BE2C (cell line): Measurements from ENCODE around the gene TECPR1.

Experiments
- DNase-seq: peaks from one replicate; pipeline ENCODE4 v3.0.0-alpha.2; 2020
- H3K27me3 ChIP-seq: fragments of 250-450 bp; sonication (Bioruptor Pico); 2 replicates; pipeline ENCODE4 v1.5.1; 2020; ENCODE audit warnings: mild to moderate bottlenecking
- H3K36me3 ChIP-seq: fragments of 250-450 bp; sonication (Bioruptor Pico); 2 replicates; pipeline ENCODE4 v1.5.1; 2020; ENCODE audit warnings: mild to moderate bottlenecking
- H3K4me1 ChIP-seq: fragments of 250-450 bp; sonication (Bioruptor Pico); 2 replicates; pipeline ENCODE4 v1.5.1; 2020
- H3K4me3 ChIP-seq: 2 replicates; pipeline ENCODE4 v1.5.1; 2011; ENCODE audit warnings: low read depth, low read length
- H3K9me3 ChIP-seq: fragments of 250-450 bp; sonication (Bioruptor Pico); 2 replicates; pipeline ENCODE4 v1.5.1; 2020
- TF ChIP-seq, protein P1 (sequence below): IDR thresholded peaks from 2 replicates; pipeline ENCODE4 v1.5.1; 2012; ENCODE audit warnings: mild to moderate bottlenecking, low read depth, low read length

Gene TECPR1

DNA sequence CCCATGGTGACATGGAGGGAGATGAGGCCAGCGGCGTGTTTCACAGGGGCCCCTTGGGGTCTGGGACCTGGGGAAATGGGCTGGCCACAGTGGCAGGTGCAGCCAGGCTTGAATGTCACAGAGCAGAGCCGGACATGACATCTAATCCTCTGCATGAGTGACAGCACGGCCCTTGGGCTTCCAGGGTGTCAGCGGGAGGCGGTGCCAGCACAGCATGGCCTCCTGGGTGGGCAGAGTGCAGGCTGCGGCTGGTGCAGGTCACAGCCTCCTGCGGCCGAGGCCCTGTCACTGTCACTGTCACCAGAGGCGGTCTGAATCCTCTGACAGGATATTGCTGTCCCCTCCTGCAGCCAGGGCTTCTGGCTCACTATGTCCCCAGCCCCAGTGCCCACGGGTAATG, 22.6 kb downstream of the TECPR1 start:
- no peak for DNase-seq
- no peaks in the 10 kb centered on the region for H3K36me3 ChIP-seq
- TF ChIP-seq, protein P1, sequence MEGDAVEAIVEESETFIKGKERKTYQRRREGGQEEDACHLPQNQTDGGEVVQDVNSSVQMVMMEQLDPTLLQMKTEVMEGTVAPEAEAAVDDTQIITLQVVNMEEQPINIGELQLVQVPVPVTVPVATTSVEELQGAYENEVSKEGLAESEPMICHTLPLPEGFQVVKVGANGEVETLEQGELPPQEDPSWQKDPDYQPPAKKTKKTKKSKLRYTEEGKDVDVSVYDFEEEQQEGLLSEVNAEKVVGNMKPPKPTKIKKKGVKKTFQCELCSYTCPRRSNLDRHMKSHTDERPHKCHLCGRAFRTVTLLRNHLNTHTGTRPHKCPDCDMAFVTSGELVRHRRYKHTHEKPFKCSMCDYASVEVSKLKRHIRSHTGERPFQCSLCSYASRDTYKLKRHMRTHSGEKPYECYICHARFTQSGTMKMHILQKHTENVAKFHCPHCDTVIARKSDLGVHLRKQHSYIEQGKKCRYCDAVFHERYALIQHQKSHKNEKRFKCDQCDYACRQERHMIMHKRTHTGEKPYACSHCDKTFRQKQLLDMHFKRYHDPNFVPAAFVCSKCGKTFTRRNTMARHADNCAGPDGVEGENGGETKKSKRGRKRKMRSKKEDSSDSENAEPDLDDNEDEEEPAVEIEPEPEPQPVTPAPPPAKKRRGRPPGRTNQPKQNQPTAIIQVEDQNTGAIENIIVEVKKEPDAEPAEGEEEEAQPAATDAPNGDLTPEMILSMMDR, result no peak
- no peaks in the 10 kb centered on the region for H3K4me1 ChIP-seq
- H3K9me3 ChIP-seq, result no peaks in the 10 kb centered on the region
- H3K27me3 ChIP-seq, result no peaks in the 10 kb centered on the region
- H3K4me3 ChIP-seq, result no peak overlapping the region

DNA sequence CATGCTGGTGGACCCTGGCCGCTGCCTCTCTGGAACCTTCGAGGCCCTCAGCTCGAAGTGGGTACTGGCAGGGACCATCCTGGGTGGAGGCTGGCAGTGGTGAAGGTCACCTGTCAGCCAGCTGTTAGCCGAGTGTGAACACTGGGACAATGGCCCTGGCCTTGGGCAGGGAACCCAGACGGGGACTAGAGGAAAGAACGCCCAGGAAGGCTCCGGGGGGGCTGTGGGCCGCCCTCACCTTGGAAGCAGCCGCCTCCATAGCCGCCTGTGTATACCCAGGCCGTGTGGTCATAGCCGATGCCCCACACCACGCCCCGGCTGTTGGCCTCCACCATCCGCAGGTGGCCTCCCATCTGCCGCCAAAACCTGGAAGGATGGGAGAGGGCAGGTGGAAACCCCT, 23.2 kb downstream of the TECPR1 start:
- H3K36me3 ChIP-seq, result no peaks in the 10 kb centered on the region
- no peak for DNase-seq
- H3K9me3 ChIP-seq, result no peaks in the 10 kb centered on the region
- no peaks in the 10 kb centered on the region for H3K27me3 ChIP-seq
- H3K4me3 ChIP-seq, result no peak overlapping the region
- H3K4me1 ChIP-seq, result no peaks in the 10 kb centered on the region
- TF ChIP-seq, protein P1, result no peak

DNA sequence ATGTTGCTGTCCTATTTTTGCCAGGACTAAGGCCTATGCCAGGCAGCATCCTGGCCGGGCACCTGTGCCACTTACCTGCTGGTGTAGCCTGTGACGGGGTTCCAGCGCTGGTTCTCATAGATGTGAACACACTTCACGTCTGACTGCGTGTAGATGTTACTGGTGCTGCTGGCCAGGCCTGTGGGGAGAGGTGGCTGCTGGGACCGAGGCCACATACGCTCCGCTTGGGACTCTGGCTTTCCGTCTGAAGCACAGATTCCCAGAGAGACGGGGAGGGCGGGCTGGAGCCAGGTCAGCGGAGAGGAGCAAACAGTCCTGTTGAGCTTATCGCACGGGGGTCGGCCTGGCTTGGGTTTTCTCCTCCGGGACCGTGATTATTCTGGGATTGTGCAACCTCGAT, 24.1 kb downstream of the TECPR1 start:
- TF ChIP-seq, protein P1, result no peak
- H3K4me3 ChIP-seq, result no peak overlapping the region
- no peak for DNase-seq
- H3K36me3 ChIP-seq, result no peaks in the 10 kb centered on the region
- no peaks in the 10 kb centered on the region for H3K4me1 ChIP-seq
- H3K9me3 ChIP-seq, result no peaks in the 10 kb centered on the region
- no peaks in the 10 kb centered on the region for H3K27me3 ChIP-seq

DNA sequence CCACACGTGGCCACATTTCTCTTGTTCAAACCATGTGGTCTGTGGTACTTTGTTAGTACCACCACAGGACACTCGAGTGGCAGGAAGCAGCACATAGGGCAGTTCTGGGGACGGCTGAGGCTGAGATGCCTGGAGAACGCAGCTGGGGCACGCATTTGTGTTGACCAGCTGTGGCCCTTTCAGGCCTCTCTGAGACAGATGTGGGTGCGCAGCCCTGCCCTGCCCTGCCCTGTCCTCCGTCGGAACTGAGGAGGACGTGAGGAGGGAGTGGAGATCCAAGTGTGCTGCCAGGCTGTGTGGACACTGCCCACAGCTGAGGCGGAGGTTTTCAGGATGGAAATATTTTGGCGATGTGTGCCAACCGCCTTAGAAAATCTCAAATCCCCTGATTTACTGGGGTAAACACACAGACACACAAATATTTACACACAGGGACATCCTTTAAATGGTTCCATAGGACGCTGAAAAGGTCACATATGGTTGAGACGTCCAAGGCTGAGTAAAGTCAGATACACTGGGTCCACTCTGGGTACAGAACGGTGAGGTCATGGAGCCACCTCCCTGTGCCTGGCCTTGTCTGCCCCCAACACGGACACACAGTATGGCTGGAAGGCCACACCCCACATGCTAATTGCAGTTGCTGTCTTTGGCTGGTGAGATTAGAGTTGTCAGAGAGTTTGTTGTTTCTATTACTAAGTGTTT, 26.0 kb downstream of the TECPR1 start:
- H3K9me3 ChIP-seq, result no peaks in the 10 kb centered on the region
- no peak overlapping the region for H3K4me3 ChIP-seq
- TF ChIP-seq, protein P1, result no peak
- no peaks in the 10 kb centered on the region for H3K27me3 ChIP-seq
- no peaks in the 10 kb centered on the region for H3K4me1 ChIP-seq
- no peaks in the 10 kb centered on the region for H3K36me3 ChIP-seq
- DNase-seq, result no peak

DNA sequence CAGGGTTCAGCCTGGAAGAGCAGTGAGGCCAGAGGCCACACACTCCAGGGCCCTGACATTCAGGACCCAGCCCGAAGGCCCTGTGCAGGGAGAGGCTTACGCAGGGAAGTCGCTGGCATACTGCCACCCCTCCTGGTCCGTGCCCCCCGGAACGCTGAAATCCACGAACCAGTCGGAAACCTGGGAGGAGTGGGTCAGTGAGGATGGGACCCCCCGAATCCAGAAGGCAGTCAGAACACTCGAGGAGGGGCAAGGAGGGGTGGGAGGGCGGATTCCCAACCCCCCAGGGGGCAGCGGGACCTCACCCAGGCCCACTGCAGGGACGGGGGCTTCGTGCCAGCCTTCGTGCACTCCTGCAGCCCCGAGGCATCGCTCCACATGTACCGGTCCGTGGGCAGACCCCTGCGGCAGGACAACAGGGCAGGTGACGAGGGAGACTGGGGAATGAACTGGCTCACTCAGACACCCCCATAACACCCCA, 27.3 kb downstream of the TECPR1 start:
- no peaks in the 10 kb centered on the region for H3K36me3 ChIP-seq
- no peaks in the 10 kb centered on the region for H3K27me3 ChIP-seq
- no peaks in the 10 kb centered on the region for H3K4me1 ChIP-seq
- H3K9me3 ChIP-seq, result no peaks in the 10 kb centered on the region
- H3K4me3 ChIP-seq, result no peak overlapping the region
- DNase-seq, result no peak
- TF ChIP-seq, protein P1, result no peak

DNA sequence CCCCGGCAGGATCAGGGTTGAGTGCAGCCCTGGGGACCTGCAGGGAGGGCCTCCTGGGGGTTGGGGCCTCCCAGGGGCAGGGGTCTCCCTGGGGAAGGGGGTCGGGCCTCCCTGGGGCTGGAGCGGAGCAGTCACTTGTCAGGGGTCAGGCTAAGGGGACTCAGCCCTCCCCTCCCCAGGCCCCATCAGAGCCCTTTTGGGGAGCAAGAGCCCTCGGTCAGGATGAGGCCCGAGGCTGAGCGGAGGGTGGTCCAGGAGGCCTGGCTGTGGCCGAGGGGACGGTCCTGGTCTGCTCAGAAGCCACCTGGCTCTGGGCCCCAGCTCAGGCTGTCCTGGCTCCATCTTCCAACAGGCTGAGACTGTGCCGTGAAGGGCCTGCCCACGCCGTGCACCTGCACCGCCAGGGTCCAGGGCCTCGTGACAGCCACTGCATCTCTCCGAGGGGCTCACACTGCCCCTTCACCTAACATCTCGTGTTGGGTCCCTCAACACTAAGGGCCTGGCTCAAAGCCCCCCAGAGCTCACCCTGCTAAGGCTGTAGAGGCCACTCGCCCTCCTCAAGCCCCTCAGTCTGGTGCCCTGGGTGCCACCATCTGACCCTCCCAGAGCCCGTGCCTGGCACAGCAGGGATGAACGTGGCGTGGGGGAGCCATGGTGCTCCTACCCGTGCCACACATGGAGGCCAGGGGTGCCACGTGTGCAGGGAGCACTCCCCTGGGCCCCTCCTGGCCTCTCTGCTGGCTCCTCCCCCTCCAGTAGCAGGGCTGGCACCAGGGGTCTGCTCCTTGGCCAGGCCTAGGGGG, 27.9 kb downstream of the TECPR1 start:
- Histone ChIP-seq H3K9me3 (no peaks in the 10 kb centered on the region), H3K27me3 (no peaks in the 10 kb centered on the region), H3K36me3 (no peaks in the 10 kb centered on the region), H3K4me3 (no peak overlapping the region), H3K4me1 (no peaks in the 10 kb centered on the region)
- TF ChIP-seq, protein P1, result no peak
- DNase-seq, result no peak
